ENCODE data around the gene YOD1.

YOD1 gene

GRCh38 chr1:207051191-207051943 lies at the start of gene YOD1:
Gene YOD1 (minus strand): TSS chr1:207051208. CDS start chr1:207051030, 178 bp downstream.
- no peak for DNase-seq

DNA sequence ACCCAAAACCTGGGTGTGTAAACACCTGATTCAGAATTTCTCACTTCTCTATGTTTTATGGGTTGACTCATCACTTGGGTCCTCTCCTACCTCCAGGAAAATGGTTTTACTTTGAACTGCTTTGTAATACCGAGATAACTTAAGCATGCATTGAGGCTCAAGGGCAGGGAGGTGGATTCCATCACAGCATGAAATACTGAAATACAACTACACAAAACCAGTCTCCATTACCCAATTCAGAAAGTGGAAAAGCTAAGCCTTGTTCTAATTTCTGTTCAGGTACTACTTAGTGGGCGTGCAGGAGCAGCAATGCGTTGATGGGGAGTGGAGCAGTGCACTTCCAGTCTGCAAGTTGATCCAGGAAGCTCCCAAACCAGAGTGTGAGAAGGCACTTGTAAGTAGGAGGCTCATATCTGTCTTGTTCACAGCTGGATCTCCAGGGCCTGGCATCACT lies 46.9 kb upstream of the YOD1 start:
- DNase-seq: no peak

- no peak for DNase-seq
Observed at GRCh38 chr1:207093944-207094343, 42.9 kb upstream of the YOD1 start.

GRCh38 chr1:207091200-207091908 lies 40.3 kb upstream of the YOD1 start:
- DNase-seq: no peak

- DNase-seq: no peak
Observed at GRCh38 chr1:207089627-207090355, 38.8 kb upstream of the YOD1 start.

- no peak for DNase-seq
Observed at GRCh38 chr1:207088701-207089626, 38.0 kb upstream of the YOD1 start, which contains the start of gene C4BPB. Gene C4BPB (plus strand): TSS chr1:207088860. CDS start chr1:207089532, 672 bp downstream.

DNA sequence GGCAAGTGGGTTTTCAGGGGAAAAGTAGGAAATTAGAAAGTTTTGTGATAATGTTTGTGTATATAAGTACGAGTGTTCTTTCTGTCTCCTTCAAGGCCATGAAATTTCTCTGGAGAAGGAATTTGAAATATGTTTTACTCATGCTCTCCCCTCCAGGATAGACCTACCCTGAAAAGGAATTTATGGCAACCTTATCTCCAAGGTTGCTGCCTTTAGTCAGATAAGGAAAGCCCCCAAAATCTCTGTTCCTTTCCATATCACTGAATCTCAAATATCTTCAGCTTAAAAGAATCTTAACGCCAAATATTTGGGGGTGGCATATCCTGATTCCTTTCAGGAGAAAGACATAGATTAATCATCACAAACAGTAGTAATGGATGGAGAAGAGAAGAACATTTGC lies 37.2 kb upstream of the YOD1 start:
- no peak for DNase-seq

- no peak for DNase-seq
Observed at GRCh38 chr1:207085887-207086286, 34.9 kb upstream of the YOD1 start.

GRCh38 chr1:207084701-207085180 lies 33.7 kb upstream of the YOD1 start:
- peak; percentile 33 to 41 for DNase-seq

- no peak for DNase-seq
Observed at GRCh38 chr1:207084232-207084631, 33.2 kb upstream of the YOD1 start.

DNA sequence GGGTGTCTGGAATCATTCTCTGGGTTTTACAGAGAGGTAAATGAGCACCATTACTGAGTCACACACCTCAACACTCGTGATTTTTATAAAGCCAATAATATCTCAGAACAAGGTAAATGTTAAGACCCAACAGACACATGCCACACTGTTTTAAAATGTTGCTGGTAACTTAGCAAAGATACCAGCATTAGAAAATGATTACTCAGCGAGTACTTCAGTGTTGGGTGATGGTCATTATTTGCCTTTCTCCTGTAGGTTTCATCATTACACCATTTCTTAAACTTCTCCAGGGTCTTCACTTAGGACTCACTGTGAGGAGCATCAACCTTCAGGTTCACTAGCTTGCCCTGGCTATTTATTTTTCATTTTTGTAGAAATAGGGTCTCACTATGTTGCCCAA lies 30.8 kb upstream of the YOD1 start:
- no peak for DNase-seq

DNA sequence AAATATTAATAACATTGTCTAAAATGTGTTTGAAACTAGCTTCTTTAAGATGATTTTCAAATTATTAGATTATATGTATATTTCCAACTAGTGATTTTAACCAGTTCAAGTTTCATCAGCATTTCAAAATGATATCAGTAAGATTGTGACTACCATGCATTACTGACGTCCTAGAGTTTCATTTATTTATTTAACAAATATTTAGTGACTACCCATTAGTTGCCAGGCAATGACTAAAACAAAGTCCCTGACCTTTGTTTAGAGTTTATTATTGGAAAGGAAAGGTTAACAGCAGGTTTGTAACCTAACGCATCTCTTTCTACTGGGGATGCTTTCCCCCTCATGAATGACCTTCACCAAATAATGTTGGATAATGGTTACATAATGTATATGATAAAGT lies 30.1 kb upstream of the YOD1 start:
- no peak for DNase-seq

GRCh38 chr1:207079706-207080241 lies 28.8 kb upstream of the YOD1 start:
- DNase-seq: no peak

DNA sequence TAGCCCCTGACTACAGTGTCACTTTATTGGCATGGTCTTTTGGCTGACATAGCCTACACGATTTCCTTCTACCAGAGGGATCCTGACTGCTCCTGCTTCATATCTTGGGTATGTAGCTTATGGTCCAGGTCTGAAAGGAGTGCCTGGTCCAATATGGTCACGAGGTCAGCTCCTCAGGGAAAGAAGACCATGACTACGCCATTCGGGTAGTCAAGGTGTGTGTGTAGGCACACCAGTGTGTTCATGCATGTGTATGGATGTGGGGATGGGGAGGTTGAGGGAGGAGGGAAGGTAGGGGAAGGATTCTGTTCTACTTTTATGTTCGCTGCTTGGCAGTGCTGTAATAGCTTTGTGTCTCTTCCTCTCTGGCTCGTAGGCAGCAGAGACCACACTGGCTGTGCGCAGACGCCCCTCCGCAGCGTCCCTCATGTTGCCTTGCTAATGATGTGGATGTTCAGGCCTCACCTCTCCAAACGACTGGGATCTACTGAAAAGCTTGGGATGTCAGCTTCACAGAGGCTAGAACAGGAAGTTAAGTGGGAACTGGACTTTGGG lies 27.6 kb upstream of the YOD1 start:
- no peak for DNase-seq

GRCh38 chr1:207077470-207078377 lies 26.7 kb upstream of the YOD1 start:
- DNase-seq: peak; percentile 81 to 82

- no peak for DNase-seq
Observed at GRCh38 chr1:207077012-207077411, 26.0 kb upstream of the YOD1 start.

- DNase-seq: no peak
Observed at GRCh38 chr1:207076181-207076955, 25.4 kb upstream of the YOD1 start.

DNA sequence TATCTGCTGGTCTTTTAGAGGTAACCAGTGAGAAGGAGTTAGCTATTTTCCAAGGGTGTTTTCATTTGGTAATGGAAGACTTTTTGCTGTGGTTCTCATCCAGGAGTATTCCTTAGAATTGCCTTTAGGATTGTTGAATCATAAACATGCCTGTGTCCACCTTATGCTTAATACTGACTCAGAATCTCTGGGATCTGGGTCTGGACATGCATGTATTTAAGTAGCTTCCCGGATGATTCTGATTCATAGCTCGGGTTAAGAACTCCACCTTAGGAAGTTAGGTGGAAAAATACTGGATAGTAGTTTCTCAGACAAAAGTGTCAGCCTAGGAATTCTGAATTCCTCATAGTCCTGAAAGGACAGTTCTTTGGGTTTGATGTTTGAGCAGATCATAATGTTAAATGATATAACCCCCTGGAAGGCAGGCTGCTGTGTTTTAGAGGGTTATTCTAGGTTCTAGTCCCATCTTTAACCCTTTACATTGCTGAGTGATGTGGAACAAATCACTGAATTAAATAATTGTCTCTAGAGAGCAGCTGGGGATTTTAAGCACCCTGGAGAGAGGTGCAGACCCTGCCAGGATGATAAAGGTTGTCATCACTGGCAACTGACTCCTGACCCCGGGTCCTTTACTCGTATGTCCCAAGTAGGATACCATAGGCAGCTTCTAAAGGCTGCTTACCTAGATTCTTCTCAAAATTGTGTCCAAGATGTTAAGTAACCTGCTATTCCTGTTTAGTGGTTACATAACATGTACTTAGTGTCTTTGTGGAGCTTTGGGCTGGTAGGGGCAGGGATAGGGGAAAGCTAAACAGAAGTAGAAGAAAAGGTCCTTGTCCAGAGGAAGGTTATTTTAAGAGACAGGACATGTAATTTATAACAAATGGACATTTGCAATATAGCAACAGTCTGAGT lies 23.2 kb upstream of the YOD1 start:
- no peak for DNase-seq

DNA sequence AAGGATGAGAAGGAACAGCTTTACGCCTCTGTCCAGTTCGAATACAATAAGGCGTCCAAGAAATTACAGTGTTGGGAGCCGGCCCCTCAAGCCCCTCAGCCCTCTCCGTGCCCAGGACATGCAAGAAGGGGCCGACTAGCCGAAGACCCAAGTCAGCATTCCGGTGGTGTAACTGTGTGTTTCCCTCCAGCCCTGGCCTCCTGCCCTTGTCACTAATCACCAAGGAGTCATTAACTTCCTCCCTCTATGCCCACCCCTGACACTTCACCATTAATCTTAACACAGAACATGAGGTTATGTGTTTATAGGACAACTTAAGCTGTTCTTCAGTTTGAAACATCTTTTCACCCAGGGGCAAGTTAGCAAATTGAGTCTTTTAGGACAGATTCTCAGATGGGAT lies 21.2 kb upstream of the YOD1 start:
- DNase-seq: no peak
